K562 (cell line): ENCODE measurements around the gene EVA1B. TPM values are rescaled to one million over a fixed set of nuclear protein-coding genes. Genes with fewer than 3 reads are reported as not detected.

Experiments
- ATAC-seq: fragments of 200-7000 bp; cut with Tn5 transposase; 3 replicates; pipeline ENCODE4 v1.9.1; 2020; ENCODE audit warnings: moderate library complexity
- BruUV-seq: library from RNA; stranded (reverse); fragments of 400-500 nt; replicated peaks from 2 replicates; lab custom pipeline; 2021; lab: Mats Ljungman, UMichigan
- CTCF ChIA-PET: fragments of 300-600 bp; formaldehyde crosslinking; extraction: SDS; loops from one replicate; lab custom pipeline; 2021; ENCODE audit warnings: low intra/inter-chr PET ratio; lab: Yijun Ruan, JAX
- POLR2A ChIA-PET: fragments of 300-600, 350-650 bp; sonication (Branson Sonifier 250); formaldehyde crosslinking; extraction: SDS; loops from one replicate; lab custom pipeline; 2021; ENCODE audit warnings: antibody characterized with exemption, inconsistent platforms; lab: Yijun Ruan, JAX
- DNase-seq, 4 experiments: peaks; one replicate each; pipeline versions ENCODE4 v3.0.0 to v3.0.0-alpha.2; 2011 to 2018; ENCODE audit warnings: low spot score in 3 of 4, mixed read lengths in 3 of 4; ENCODE audit errors: extremely low read depth in 1 of 4
- FAIRE-seq: peaks from 2 replicates; lab custom pipeline; 2011; peaks lifted over from hg19 to GRCh38; lab: Jason Lieb, UNC
- H2AFZ ChIP-seq: 2 replicates; pipeline ENCODE4 v1.6.0; 2011; ENCODE audit warnings: low read depth, low read length, control low read depth, inconsistent platforms
- H3K27ac ChIP-seq: fragments of 200-600 bp; 3 replicates; pipeline ENCODE4 v1.8.0; 2011; ENCODE audit warnings: low read depth, mild to moderate bottlenecking, control low read depth, inconsistent platforms, low read length, moderate library complexity, mixed read lengths; ENCODE audit errors: extremely low read depth
- H3K27me3 ChIP-seq, 2 experiments: fragments of 300-600 bp in 1 of 2; 2 replicates in 1 of 2; 3 replicates in 1 of 2; pipeline versions ENCODE4 v1.6.0 to v1.8.0; 2011; ENCODE audit warnings: inconsistent platforms in 2 of 2, low read length in 2 of 2, mild to moderate bottlenecking in 1 of 2, mixed read lengths in 1 of 2, moderate library complexity in 1 of 2; ENCODE audit not compliant: control insufficient read depth in 2 of 2, insufficient read depth in 2 of 2
- H3K36me3 ChIP-seq: fragments of 300-600 bp; 3 replicates; pipeline ENCODE4 v1.8.0; 2011; ENCODE audit warnings: mild to moderate bottlenecking, low read length, inconsistent platforms; ENCODE audit not compliant: control insufficient read depth, insufficient read depth
- H3K4me1 ChIP-seq, 2 experiments: fragments of 200-600 bp in 1 of 2; replicated peaks in 1 of 2; 2 replicates in 1 of 2; 3 replicates in 1 of 2; pipeline versions ENCODE4 v1.5.1 to v1.8.0; 2011; ENCODE audit warnings: inconsistent platforms in 2 of 2, low read length in 2 of 2, mild to moderate bottlenecking in 1 of 2, mixed read lengths in 1 of 2, moderate library complexity in 1 of 2; ENCODE audit not compliant: control insufficient read depth in 2 of 2, insufficient read depth in 2 of 2
- H3K4me2 ChIP-seq: 2 replicates; pipeline ENCODE4 v1.6.1; 2011; ENCODE audit warnings: low read length, control low read depth, inconsistent platforms, mixed read lengths; ENCODE audit not compliant: insufficient read depth
- H3K4me3 ChIP-seq: fragments of 200-600 bp; sonication (generic), shearing (Covaris generic); 2 replicates; pipeline ENCODE4 v1.5.1; 2016; ENCODE audit warnings: control low read depth, inconsistent platforms
- H3K79me2 ChIP-seq: fragments of 200-600 bp; 3 replicates; pipeline ENCODE4 v1.8.0; 2011; ENCODE audit warnings: low read length, inconsistent platforms; ENCODE audit not compliant: control insufficient read depth, insufficient read depth
- H3K9ac ChIP-seq, 2 experiments: 2 replicates each; pipeline versions ENCODE4 v1.6.0 to v1.6.1; 2011; ENCODE audit warnings: low read depth in 2 of 2, low read length in 2 of 2, control low read depth in 1 of 2, inconsistent platforms in 1 of 2, mild to moderate bottlenecking in 1 of 2, mixed read lengths in 1 of 2; ENCODE audit not compliant: insufficient read depth in 1 of 2
- H3K9me1 ChIP-seq: one replicate; pipeline ENCODE4 v1.6.0; 2011; ENCODE audit warnings: inconsistent platforms, mild to moderate bottlenecking, low read length, moderate library complexity; ENCODE audit not compliant: control insufficient read depth, insufficient read depth
- H3K9me3 ChIP-seq: replicated peaks from 2 replicates; pipeline ENCODE4 v1.5.1; 2011; ENCODE audit warnings: low read depth, low read length, inconsistent platforms; ENCODE audit not compliant: control insufficient read depth, insufficient read depth
- H4K20me1 ChIP-seq: replicated peaks from 2 replicates; pipeline ENCODE4 v1.6.1; 2011; ENCODE audit warnings: low read length, inconsistent platforms, mixed read lengths; ENCODE audit not compliant: control insufficient read depth, insufficient read depth
- E2F3 ChIP-seq: fragments of 250-450 bp; sonication (Bioruptor Pico); IDR thresholded peaks from 2 replicates; pipeline ENCODE4 v1.4.0; 2020; ENCODE audit warnings: mild to moderate bottlenecking
- E4F1 ChIP-seq: fragments of 250-450 bp; sonication (Bioruptor Pico); IDR thresholded peaks from 2 replicates; pipeline ENCODE4 v1.5.0; 2021; ENCODE audit warnings: mild to moderate bottlenecking, borderline replicate concordance
- NCOA2 ChIP-seq, 2 experiments: fragments of 450-650 bp; IDR thresholded peaks; 2 replicates each; pipeline ENCODE4 v1.6.1; 2018; ENCODE audit warnings: mild to moderate bottlenecking in 2 of 2, moderate library complexity in 1 of 2; ENCODE audit not compliant: partially characterized antibody in 2 of 2
- POLR2G ChIP-seq: fragments of 200-400 bp; formaldehyde crosslinking; IDR thresholded peaks from 2 replicates; pipeline ENCODE4 v1.6.1; 2017; ENCODE audit warnings: low read depth, mild to moderate bottlenecking, antibody characterized with exemption, low read length, moderate library complexity
- WGBS: fragments of 100-300 bp; shearing (Covaris generic); methylation state at CpG from one replicate; pipeline ENCODE4 v1.1.6; 2016; ENCODE audit warnings: low coverage, mixed read lengths; ENCODE audit not compliant: insufficient coverage; ENCODE audit errors: missing lambda C conversion rate; 5-methylcytosine and 5-hydroxymethylcytosine counted together
- in situ Hi-C: fragments of 300-500 bp; cut with MboI; formaldehyde crosslinking; loops from 4 replicates; pipeline ENCODE4 v1.15.0; 2018; ENCODE audit warnings: inconsistent platforms, mixed read lengths
- intact Hi-C: fragments of 100-400 bp; cut with micrococcal nuclease; formaldehyde crosslinking; loops from 2 replicates; pipeline ENCODE4 v1.14.2; 2022
- polyA plus RNA-seq, 8 experiments: library from polyadenylated mRNA; depleted of rRNA in 4 of 8; stranded (reverse) in 5 of 8; unstranded in 3 of 8; fragments of >200 nt; fragmentation: Nextera tagmentation in 2 of 8; fragmentation: Illumina TruSeq in 1 of 8; extraction: Ambion mirVana in 2 of 8; extraction: Trizol in 1 of 8; gene quantifications; 2 replicates each; pipeline versions ENCODE4 v1.2.1 to v1.2.3, GENCODE V29; 2011 to 2014; ENCODE audit warnings: inconsistent platforms in 1 of 8, missing spikeins in 1 of 8
- total RNA-seq, 7 experiments: library from RNA; depleted of rRNA in 6 of 7; stranded (reverse); fragments of >200 nt in 6 of 7; fragmentation: Illumina TruSeq in 2 of 7; extraction: Trizol in 2 of 7; gene quantifications; 2 replicates each; pipeline versions ENCODE4 v1.2.1 to v1.2.3, GENCODE V29; 2011 to 2021; ENCODE audit warnings: low replicate concordance in 1 of 7

The EVA1B gene
- total and polyA plus RNA-seq, 9 of the 15 experiments (the other 6 are each of a cell fraction or from before 2014, with no cell fraction given) = 0.08 to 65.7 (median 2.4) TPM

DNA sequence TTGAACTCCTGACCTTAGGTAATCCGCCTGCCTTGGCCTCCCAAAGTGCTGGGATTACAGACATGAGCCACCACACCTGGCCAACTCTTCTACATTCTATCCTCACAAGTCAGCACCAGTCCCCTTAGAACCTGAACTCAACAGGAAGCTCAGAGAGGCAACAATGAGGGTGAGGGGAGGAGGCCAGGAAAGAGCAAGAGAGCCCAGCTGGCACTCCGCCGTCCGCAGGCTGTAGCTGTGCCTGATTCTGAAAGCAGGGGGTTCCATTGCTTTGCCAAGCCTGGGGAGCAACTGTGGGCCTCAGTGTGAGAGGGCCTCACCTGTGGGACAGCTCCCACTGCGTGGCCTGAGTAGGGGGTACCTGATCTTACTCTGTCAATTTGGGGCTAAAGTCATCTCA, 43.6 kb upstream of the EVA1B start (continued):
- TF ChIP-seq NCOA2 (IDR thresholded peaks at IDR 0.05; ENCODE audit: partially characterized antibody in 2 of 2) (no peak), E4F1 (no peak)

DNA sequence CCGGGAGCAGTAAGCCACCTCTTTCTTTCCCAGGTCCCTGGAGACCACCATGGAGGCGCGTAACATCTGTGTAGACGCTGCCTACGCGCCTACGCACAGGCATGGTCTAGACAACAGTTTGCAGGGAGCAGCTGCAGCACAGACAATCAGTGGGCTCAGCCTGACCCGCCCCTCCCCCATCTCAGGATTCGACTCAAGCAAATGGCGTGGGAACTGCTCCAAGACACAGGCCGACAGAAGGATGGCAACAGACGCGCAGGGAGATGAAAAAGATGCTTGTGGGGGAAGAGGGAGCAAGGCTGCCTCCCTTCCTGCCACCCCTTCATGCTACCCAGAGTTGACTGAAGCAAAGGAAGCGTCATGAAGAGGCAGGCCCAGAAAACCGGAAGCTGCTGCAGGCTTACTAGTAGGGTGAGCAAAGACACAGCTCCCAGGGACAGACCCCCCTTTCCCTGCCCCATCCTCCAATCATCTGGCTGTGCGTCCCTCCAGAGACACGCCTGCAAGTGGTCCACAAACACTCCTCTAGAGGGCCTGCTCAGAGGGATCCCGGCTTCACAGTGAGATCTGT, 42.7 kb upstream of the EVA1B start:
- in situ Hi-C loops = no loop called here
- ChIA-PET CTCF (no interaction called here), POLR2A (interaction anchor here (0.6 to 1.0 kb wide), 2 partner anchors 12 to 20 kb away, joined by 3 to 4 read pairs; no protein-coding TSS in a partner anchor)
- H3K9me3 ChIP-seq = no peaks in the 10 kb centered on the region
- H3K79me2 ChIP-seq = peaks cover 58% of the 10 kb centered on the region
- H3K9ac ChIP-seq = peak overlapping the region in 1 of 2 experiments; percentile 43; a peak in 2 of 4 replicates
- no peak for ATAC-seq
- intact Hi-C loops = no loop called here
- no peak for DNase-seq
- WGBS = 91% methylated on average over 18 of the region's 18 CpGs
- H3K27me3 ChIP-seq = no peaks in the 10 kb centered on the region
- no peak overlapping the region for H3K4me2 ChIP-seq
- H3K36me3 ChIP-seq = peaks cover 58% of the 10 kb centered on the region
- peaks cover 15 to 22% of the 10 kb centered on the region in 2 experiments; a peak in 4 of 5 replicates for H3K4me1 ChIP-seq
- FAIRE-seq = no peak
- TF ChIP-seq E2F3 (no peak), POLR2G (0 out of 2 replicates have a peak, but pooled peaks have one; percentile 43)
- H3K4me3 ChIP-seq = no peak overlapping the region
- no TSS peak for BruUV-seq
- 0 out of 2 replicates have a peak, but pooled peaks cover 6% of the 10 kb centered on the region for H4K20me1 ChIP-seq
- no peak overlapping the region for H3K27ac ChIP-seq
- peaks cover 11% of the 10 kb centered on the region for H3K9me1 ChIP-seq
- no peak overlapping the region for H2AFZ ChIP-seq
